ENCODE results near the gene FMO4. TPM values are rescaled to one million over a fixed set of nuclear protein-coding genes. Genes with fewer than 3 reads are reported as not detected.
"Not testable (repeated sequence)": the region's sequence is repeated elsewhere in the genome, so short reads cannot be mapped to it uniquely, and the experiment has no call there.

Gene FMO4
- total and polyA plus RNA-seq, 3 donors from 2014 or later, result 3.1 to 4.2 (median 3.6) TPM

- Histone ChIP-seq H3K4me1 (no peaks in the 10 kb centered on the region), H3K9me3 (no peaks in the 10 kb centered on the region), H3K27me3 (no peaks in the 10 kb centered on the region), H3K4me3 (no peak overlapping the region), H3K27ac (no peak overlapping the region), H3K36me3 (ENCODE audit: low read depth, missing control alignments) (no peaks in the 10 kb centered on the region)
- no peak for DNase-seq
- 71 to 79% methylated on average over 6 of the region's 6 CpGs for WGBS, 2 donors
- intact Hi-C loops (cut with DNase I; ENCODE audit: low total_unique reads), result no loop called here
- TF ChIP-seq CTCF (IDR thresholded peaks at IDR 0.05) (no peak), POLR2A (IDR thresholded peaks at IDR 0.05) (no peak)
Measured at GRCh38 chr1:171372418-171373084, 58.6 kb downstream of the FMO4 start.

- WGBS, 2 donors, result 86 to 88% methylated on average over 29 to 31 of the region's 32 CpGs
Measured at GRCh38 chr1:171373357-171374122, 59.6 kb downstream of the FMO4 start.

GRCh38 chr1:171379846-171380245 lies 65.9 kb downstream of the FMO4 start:
- H3K4me1 ChIP-seq, result no peaks in the 10 kb centered on the region
- WGBS, 2 donors, result 80 to 81% methylated on average over 1 of the region's 1 CpG
- no peaks in the 10 kb centered on the region for H3K9me3 ChIP-seq
- TF ChIP-seq CTCF (IDR thresholded peaks at IDR 0.05) (no peak), POLR2A (IDR thresholded peaks at IDR 0.05) (no peak)
- H3K36me3 ChIP-seq (ENCODE audit: low read depth, missing control alignments), result no peaks in the 10 kb centered on the region
- H3K27me3 ChIP-seq, result no peaks in the 10 kb centered on the region
- intact Hi-C loops (cut with DNase I; ENCODE audit: low total_unique reads), result no loop called here
- H3K4me3 ChIP-seq, result no peak overlapping the region
- no peak overlapping the region for H3K27ac ChIP-seq
- DNase-seq, result no peak

More at GRCh38 chr1:171373357-171374122, 59.6 kb downstream of the FMO4 start:
- H3K36me3 ChIP-seq (ENCODE audit: low read depth, missing control alignments); DNase-seq; H3K27ac ChIP-seq; H3K4me1 ChIP-seq; intact Hi-C loops (cut with DNase I; ENCODE audit: low total_unique reads); H3K4me3 ChIP-seq; H3K27me3 ChIP-seq; H3K9me3 ChIP-seq: not testable (repeated sequence)

GRCh38 chr1:171381866-171382210 lies 67.9 kb downstream of the FMO4 start:
- no peak for TF ChIP-seq CTCF (IDR thresholded peaks at IDR 0.05)
- no peak for TF ChIP-seq POLR2A (IDR thresholded peaks at IDR 0.05)
- DNase-seq, result no peak
- intact Hi-C loops (cut with DNase I; ENCODE audit: low total_unique reads), result no loop called here
- Histone ChIP-seq H3K27ac (no peak overlapping the region), H3K4me3 (no peak overlapping the region), H3K36me3 (ENCODE audit: low read depth, missing control alignments) (no peaks in the 10 kb centered on the region), H3K27me3 (no peaks in the 10 kb centered on the region), H3K4me1 (no peaks in the 10 kb centered on the region), H3K9me3 (no peaks in the 10 kb centered on the region)
- 50 to 91% methylated on average over 1 to 11 of the region's 11 CpGs for WGBS, 2 donors

GRCh38 chr1:171384496-171384895 lies 70.5 kb downstream of the FMO4 start:
- Histone ChIP-seq H3K27me3 (no peaks in the 10 kb centered on the region), H3K4me3 (no peak overlapping the region), H3K36me3 (ENCODE audit: low read depth, missing control alignments) (no peaks in the 10 kb centered on the region), H3K9me3 (no peaks in the 10 kb centered on the region), H3K27ac (no peak overlapping the region), H3K4me1 (no peaks in the 10 kb centered on the region)
- intact Hi-C loops (cut with DNase I; ENCODE audit: low total_unique reads), result no loop called here
- TF ChIP-seq CTCF (IDR thresholded peaks at IDR 0.05), result no peak
- no peak for TF ChIP-seq POLR2A (IDR thresholded peaks at IDR 0.05)
- DNase-seq, result no peak
- 53 to 60% methylated on average over 2 of the region's 2 CpGs for WGBS, 2 donors

Data from testis (tissue), 3 donors.